Smooth muscle cell (in vitro differentiated cells): ENCODE results near the gene PRRX2. TPM values are rescaled to one million over a fixed set of nuclear protein-coding genes. Genes with fewer than 3 reads are reported as not detected.
A peak's percentile ranks its signal among the peaks of the same experiment; 100 is the strongest.
"Not testable (repeated sequence)": the region's sequence is repeated elsewhere in the genome, so short reads cannot be mapped to it uniquely, and the experiment has no call there.

Experiments
- DNase-seq: peaks from one replicate; lab custom pipeline; 2025; ENCODE audit not compliant: unreplicated experiment; lab: John Stamatoyannopoulos, UW
- H2AFZ ChIP-seq: fragments of 200-600 bp; sonication (generic); 2 replicates; pipeline ENCODE4 v1.6.0; 2016; ENCODE audit warnings: antibody characterized with exemption, low read depth, mild to moderate bottlenecking
- H3F3A ChIP-seq: fragments of 200-600 bp; sonication (generic); 2 replicates; pipeline ENCODE4 v1.6.0; 2017; ENCODE audit warnings: antibody characterized with exemption, low read depth
- H3K27ac ChIP-seq: fragments of 200-600 bp; sonication (generic); 2 replicates; pipeline ENCODE4 v1.5.1; 2016; ENCODE audit warnings: low read depth, mild to moderate bottlenecking
- H3K27me3 ChIP-seq: fragments of 200-600 bp; sonication (generic); 2 replicates; pipeline ENCODE4 v1.6.1; 2016; ENCODE audit warnings: low read depth, mild to moderate bottlenecking
- H3K36me3 ChIP-seq: fragments of 200-600 bp; sonication (generic); 2 replicates; pipeline ENCODE4 v1.5.1; 2016; ENCODE audit warnings: low read depth
- H3K4me1 ChIP-seq: fragments of 200-600 bp; sonication (generic); 2 replicates; pipeline ENCODE4 v1.5.1; 2016; ENCODE audit warnings: low read depth
- H3K4me2 ChIP-seq: fragments of 200-600 bp; sonication (generic); 2 replicates; pipeline ENCODE4 v1.6.0; 2016; ENCODE audit warnings: mild to moderate bottlenecking
- H3K4me3 ChIP-seq: fragments of 200-600 bp; sonication (generic); 2 replicates; pipeline ENCODE4 v1.5.1; 2016; ENCODE audit warnings: mild to moderate bottlenecking
- H3K79me2 ChIP-seq: fragments of 200-600 bp; sonication (generic); 2 replicates; pipeline ENCODE4 v1.6.0; 2016; ENCODE audit warnings: low read depth, mild to moderate bottlenecking
- H3K9ac ChIP-seq: fragments of 200-600 bp; sonication (generic); 2 replicates; pipeline ENCODE4 v1.6.0; 2016; ENCODE audit warnings: low read depth
- H3K9me3 ChIP-seq: fragments of 200-600 bp; sonication (generic); replicated peaks from 2 replicates; pipeline ENCODE4 v1.5.1; 2016; ENCODE audit warnings: low read depth
- H4K20me1 ChIP-seq: fragments of 200-600 bp; sonication (generic); 2 replicates; pipeline ENCODE4 v1.6.0; 2016; ENCODE audit warnings: low read depth
- CTCF ChIP-seq: fragments of 200-600 bp; sonication (generic); IDR thresholded peaks from 2 replicates; pipeline ENCODE4 v1.5.1; 2017; ENCODE audit warnings: borderline replicate concordance, mild to moderate bottlenecking, antibody characterized with exemption; ENCODE audit not compliant: insufficient read depth, poor library complexity, severe bottlenecking
- WGBS: methylation state at CpG from one replicate; pipeline ENCODE4 v1.1.7; 2016; ENCODE audit warnings: low lambda C conversion rate; 5-methylcytosine and 5-hydroxymethylcytosine counted together
- polyA plus RNA-seq: library from polyadenylated mRNA; unstranded; fragments of >200 nt; fragmentation: Nextera tagmentation; extraction: Ambion mirVana; gene quantifications from 2 replicates; pipeline ENCODE4 v1.2.1, GENCODE V29; 2016
- total RNA-seq: library from RNA; depleted of rRNA; stranded (reverse); fragments of >200 nt; gene quantifications from 2 replicates; pipeline ENCODE4 v1.2.3, GENCODE V29; 2014

Gene PRRX2
- total and polyA plus RNA-seq, 2 experiments from 2014 or later = 87.7 to 234 TPM

GRCh38 chr9:129761293-129761900, 96.0 kb downstream of the PRRX2 start:
- Histone ChIP-seq H3K4me2 (peak overlapping the region; percentile 5), H3K27me3 (no peaks in the 10 kb centered on the region), H3K79me2 (no peaks in the 10 kb centered on the region), H2AFZ (no peak overlapping the region), H4K20me1 (no peaks in the 10 kb centered on the region), H3K27ac (peak overlapping the region; percentile 84), H3K4me1 (peaks cover 6% of the 10 kb centered on the region), H3K36me3 (no peaks in the 10 kb centered on the region), H3K4me3 (no peak overlapping the region), H3F3A (peaks cover 23% of the 10 kb centered on the region), H3K9me3 (no peaks in the 10 kb centered on the region), H3K9ac (peak overlapping the region; percentile 20)
- DNase-seq = no peak
- 48% methylated on average over 11 of the region's 11 CpGs for WGBS
- TF ChIP-seq CTCF = no peak

GRCh38 chr9:129761901-129762369, 96.5 kb downstream of the PRRX2 start:
- Histone ChIP-seq H3F3A (peaks cover 23% of the 10 kb centered on the region), H3K9me3 (no peaks in the 10 kb centered on the region), H3K36me3 (no peaks in the 10 kb centered on the region), H3K4me1 (peaks cover 6% of the 10 kb centered on the region), H3K27me3 (no peaks in the 10 kb centered on the region), H3K27ac (peak overlapping the region; percentile 84), H2AFZ (no peak overlapping the region), H3K4me2 (peak overlapping the region; percentile 5), H4K20me1 (no peaks in the 10 kb centered on the region), H3K79me2 (no peaks in the 10 kb centered on the region), H3K9ac (peak overlapping the region; percentile 20), H3K4me3 (no peak overlapping the region)
- 38% methylated on average over 6 of the region's 6 CpGs for WGBS
- DNase-seq = no peak
- TF ChIP-seq CTCF = no peak

- DNase-seq, H4K20me1 ChIP-seq, H2AFZ ChIP-seq, H3K4me3 ChIP-seq, H3K9me3 ChIP-seq, H3K36me3 ChIP-seq, H3K79me2 ChIP-seq, H3K4me1 ChIP-seq, H3K27me3 ChIP-seq: not testable (repeated sequence)
- Histone ChIP-seq H3K27ac (peak overlapping the region; percentile 84), H3F3A (peaks cover 23% of the 10 kb centered on the region), H3K9ac (peak overlapping the region; percentile 20), H3K4me2 (peak overlapping the region; percentile 5)
- WGBS = 47% methylated on average over 13 of the region's 13 CpGs
Measured at GRCh38 chr9:129762370-129762984, 97.0 kb downstream of the PRRX2 start.

GRCh38 chr9:129762985-129763926, 97.8 kb downstream of the PRRX2 start:
- H3K4me1 ChIP-seq = peaks cover 6% of the 10 kb centered on the region
- no peak overlapping the region for H2AFZ ChIP-seq
- H3K79me2 ChIP-seq = no peaks in the 10 kb centered on the region
- H3K9ac ChIP-seq = no peak overlapping the region
- no peaks in the 10 kb centered on the region for H3K27me3 ChIP-seq
- no peaks in the 10 kb centered on the region for H3K9me3 ChIP-seq
- DNase-seq = no peak
- no peaks in the 10 kb centered on the region for H4K20me1 ChIP-seq
- peak overlapping the region; percentile 37 for H3K4me2 ChIP-seq
- 64% methylated on average over 13 of the region's 13 CpGs for WGBS
- no peaks in the 10 kb centered on the region for H3K36me3 ChIP-seq
- H3K27ac ChIP-seq = peak overlapping the region; percentile 84
- H3K4me3 ChIP-seq = no peak overlapping the region
- no peak for TF ChIP-seq CTCF
- H3F3A ChIP-seq = peaks cover 23% of the 10 kb centered on the region
